HepG2 (cell line): ENCODE measurements around the gene HCRT. TPM values are rescaled to one million over a fixed set of nuclear protein-coding genes. Genes with fewer than 3 reads are reported as not detected.
A peak's percentile ranks its signal among the peaks of the same experiment; 100 is the strongest.

Experiments used
- AKAP8 ChIP-seq: sonication (generic); formaldehyde crosslinking; IDR thresholded peaks from 2 replicates; pipeline ENCODE4 v1.5.1; 2020; ENCODE audit warnings: mild to moderate bottlenecking, missing genetic modification reagents
- GABPA ChIP-seq, 2 experiments: IDR thresholded peaks; 2 replicates each; pipeline ENCODE4 v1.6.1; 2011 to 2016; ENCODE audit warnings: low read depth in 2 of 2, low read length in 1 of 2, missing biosample characterization in 1 of 2, missing genetic modification characterization in 1 of 2
- HIVEP1 ChIP-seq: sonication (generic); formaldehyde crosslinking; IDR thresholded peaks from 2 replicates; pipeline ENCODE4 v1.4.0; 2020; ENCODE audit warnings: mild to moderate bottlenecking, missing genetic modification reagents
- MEIS1 ChIP-seq: sonication (generic); formaldehyde crosslinking; IDR thresholded peaks from 2 replicates; pipeline ENCODE4 v1.9.0; 2021; ENCODE audit warnings: mild to moderate bottlenecking, missing genetic modification reagents, moderate library complexity, borderline replicate concordance
- MIER2 ChIP-seq: IDR thresholded peaks from 2 replicates; pipeline ENCODE4 v1.6.1; 2016; ENCODE audit warnings: missing biosample characterization, missing genetic modification reagents
- PHF20 ChIP-seq: sonication (generic); formaldehyde crosslinking; IDR thresholded peaks from 2 replicates; pipeline ENCODE4 v1.5.0; 2020; ENCODE audit warnings: mild to moderate bottlenecking, missing genetic modification reagents
- PRDM15 ChIP-seq: sonication (generic); formaldehyde crosslinking; IDR thresholded peaks from 2 replicates; pipeline ENCODE4 v1.4.0; 2020; ENCODE audit warnings: missing genetic modification reagents
- PRDM4 ChIP-seq: sonication (generic); formaldehyde crosslinking; IDR thresholded peaks from 2 replicates; pipeline ENCODE4 v1.9.0; 2021; ENCODE audit warnings: missing genetic modification reagents, borderline replicate concordance
- SP1 ChIP-seq, 2 experiments: fragments of 450-650 bp in 1 of 2; sonication (generic) in 1 of 2; formaldehyde crosslinking in 1 of 2; IDR thresholded peaks; 2 replicates each; pipeline versions ENCODE4 v1.4.0 to v1.6.1; 2016 to 2020; ENCODE audit warnings: missing genetic modification reagents in 1 of 2
- TRIM24 ChIP-seq: sonication (generic); formaldehyde crosslinking; IDR thresholded peaks from 2 replicates; pipeline ENCODE4 v1.8.0; 2022; ENCODE audit warnings: mild to moderate bottlenecking, missing genetic modification reagents
- YY1 ChIP-seq: IDR thresholded peaks from 2 replicates; pipeline ENCODE4 v1.6.1; 2011; ENCODE audit warnings: low read length, low read depth, moderate library complexity, mild to moderate bottlenecking; ENCODE audit not compliant: insufficient read depth, insufficient replicate concordance
- ZBTB44 ChIP-seq: sonication (generic); formaldehyde crosslinking; IDR thresholded peaks from 2 replicates; pipeline ENCODE4 v1.4.0; 2020; ENCODE audit warnings: missing genetic modification reagents
- ZFP36L1 ChIP-seq: sonication (generic); formaldehyde crosslinking; IDR thresholded peaks from 2 replicates; pipeline ENCODE4 v1.8.0; 2022; ENCODE audit warnings: mild to moderate bottlenecking, missing genetic modification reagents, moderate library complexity
- ZNF224 ChIP-seq: sonication (generic); formaldehyde crosslinking; IDR thresholded peaks from 2 replicates; pipeline ENCODE4 v1.5.0; 2020; ENCODE audit warnings: mild to moderate bottlenecking, missing genetic modification reagents
- ZNF33B ChIP-seq: sonication (generic); formaldehyde crosslinking; IDR thresholded peaks from 2 replicates; pipeline ENCODE4 v1.5.1; 2020; ENCODE audit warnings: mild to moderate bottlenecking, missing genetic modification reagents
- ZNF564 ChIP-seq: sonication (generic); formaldehyde crosslinking; IDR thresholded peaks from 2 replicates; pipeline ENCODE4 v1.8.1; 2023; ENCODE audit warnings: mild to moderate bottlenecking, missing genetic modification reagents
- ZNF777 ChIP-seq: sonication (generic); formaldehyde crosslinking; IDR thresholded peaks from 2 replicates; pipeline ENCODE4 v1.4.0; 2020; ENCODE audit warnings: missing genetic modification reagents
- polyA plus RNA-seq, 8 experiments: library from polyadenylated mRNA; depleted of rRNA in 3 of 8; stranded (reverse) in 7 of 8; unstranded in 1 of 8; fragments of >200 nt; fragmentation: Illumina TruSeq in 4 of 8; extraction: Trizol in 4 of 8; gene quantifications; 2 replicates each; pipeline versions ENCODE4 v1.2.1 to v1.2.3, GENCODE V29; 2011 to 2016; ENCODE audit warnings: low read depth in 4 of 8, missing spikeins in 1 of 8, mixed read lengths in 1 of 8; ENCODE audit not compliant: insufficient read depth in 1 of 8
- total RNA-seq, 5 experiments: library from RNA; depleted of rRNA; stranded (reverse); fragments of >200 nt; fragmentation: Illumina TruSeq; extraction: Trizol; gene quantifications; 2 replicates each; pipeline ENCODE4 v1.2.3, GENCODE V29; 2016; ENCODE audit warnings: low read depth in 1 of 5

The HCRT gene
- total and polyA plus RNA-seq, 2 of the 13 experiments (the other 11 are each of a cell fraction or from before 2014, with no cell fraction given): not detected

GRCh38 chr17:42182927-42183734, 2.1 kb downstream of the HCRT start (continued):
- TF ChIP-seq PRDM4 (CRISPR knock-in tag) (no peak), SP1 (IDR thresholded peaks at IDR 0.05) (no peak), SP1 (CRISPR knock-in tag; IDR thresholded peaks at IDR 0.05) (peak; percentile 23; the same call in 1 of the 2 replicates), ZNF33B (CRISPR knock-in tag) (no peak), ZFP36L1 (no peak), ZNF777 (CRISPR knock-in tag) (no peak), YY1 (peak; percentile 10), MEIS1 (CRISPR knock-in tag) (no peak; the same call in 1 of the 2 replicates), GABPA (IDR thresholded peaks at IDR 0.05; ENCODE audit: low read depth, low read length) (no peak), GABPA (CRISPR knock-in tag; IDR thresholded peaks at IDR 0.05; ENCODE audit: low read depth) (no peak), ZNF564 (CRISPR knock-in tag) (no peak), AKAP8 (no peak), PRDM15 (CRISPR knock-in tag) (no peak), PHF20 (no peak), ZNF224 (CRISPR knock-in tag) (no peak; the same call in 1 of the 2 replicates), ZBTB44 (no peak), TRIM24 (CRISPR knock-in tag) (no peak), MIER2 (CRISPR knock-in tag) (peak; percentile 91), HIVEP1 (peak; percentile 17; the same call in 1 of the 2 replicates)
